SU-DHL-6 (cell line): ENCODE measurements around the gene RPL35.

ENCODE experiments used
- H2AFZ ChIP-seq: fragments of 200-600 bp; sonication (generic); 2 replicates; pipeline ENCODE4 v1.6.1; 2014; ENCODE audit warnings: low read depth, mild to moderate bottlenecking, moderate library complexity, mixed read lengths, antibody characterized with exemption, low read length; ENCODE audit not compliant: severe bottlenecking
- H3F3A ChIP-seq: fragments of 200-600 bp; shearing (Covaris generic); 2 replicates; pipeline ENCODE4 v1.6.0; 2016; ENCODE audit warnings: antibody characterized with exemption, mild to moderate bottlenecking; ENCODE audit not compliant: insufficient read depth
- H3K27ac ChIP-seq: fragments of 200-600 bp; sonication (generic); 2 replicates; pipeline ENCODE4 v1.5.1; 2016; ENCODE audit warnings: low read depth, mild to moderate bottlenecking, low read length, moderate library complexity, mixed read lengths
- H3K27me3 ChIP-seq: fragments of 200-600 bp; sonication (generic), shearing (Covaris generic); 2 replicates; pipeline ENCODE4 v1.6.0; 2014; ENCODE audit warnings: mild to moderate bottlenecking, low read length
- H3K36me3 ChIP-seq: fragments of 200-600 bp; sonication (generic); 2 replicates; pipeline ENCODE4 v1.6.1; 2014; ENCODE audit warnings: mild to moderate bottlenecking, low read length, mixed read lengths
- H3K4me2 ChIP-seq: fragments of 300-600, 200-600 bp; shearing (Covaris generic), sonication (generic); 2 replicates; pipeline ENCODE4 v1.6.0; 2014; ENCODE audit warnings: low read length, low read depth, mild to moderate bottlenecking; ENCODE audit not compliant: poor library complexity, severe bottlenecking
- H3K4me3 ChIP-seq: fragments of 200-600 bp; sonication (generic); 2 replicates; pipeline ENCODE4 v1.5.1; 2014; ENCODE audit warnings: antibody characterized with exemption, low read length, mild to moderate bottlenecking, mixed read lengths; ENCODE audit not compliant: insufficient read depth, poor library complexity, severe bottlenecking
- H3K79me2 ChIP-seq: fragments of 200-600 bp; sonication (generic); 2 replicates; pipeline ENCODE4 v1.6.1; 2014; ENCODE audit warnings: mild to moderate bottlenecking, low read length, moderate library complexity; ENCODE audit not compliant: insufficient read depth
- H3K9ac ChIP-seq: fragments of 200-600 bp; sonication (generic); 2 replicates; pipeline ENCODE4 v1.7.0; 2014; ENCODE audit warnings: mild to moderate bottlenecking, low read length
- H3K9me2 ChIP-seq: fragments of 200-600 bp; sonication (generic); replicated peaks from 2 replicates; pipeline ENCODE4 v1.6.1; 2014; ENCODE audit warnings: low read length; ENCODE audit not compliant: insufficient read depth
- H3K9me3 ChIP-seq: fragments of 200-600 bp; sonication (generic); 2 replicates; pipeline ENCODE4 v1.6.1; 2014; ENCODE audit warnings: low read length, mixed read lengths; ENCODE audit not compliant: insufficient read depth
- H4K20me1 ChIP-seq: fragments of 200-600 bp; sonication (generic); 2 replicates; pipeline ENCODE4 v1.6.1; 2014; ENCODE audit warnings: low read depth, mild to moderate bottlenecking, antibody characterized with exemption, low read length, moderate library complexity, mixed read lengths
- EZH2phosphoT487 ChIP-seq: fragments of 200-600 bp; sonication (generic), shearing (Covaris generic); conservative IDR thresholded peaks from 2 replicates; pipeline ENCODE4 v1.6.1; 2018; ENCODE audit warnings: mild to moderate bottlenecking, antibody characterized with exemption, low read length, moderate library complexity, mixed read lengths
- TF ChIP-seq, protein P1 (sequence below): fragments of 200-600 bp; sonication (generic); IDR thresholded peaks from one replicate; pipeline ENCODE4 v1.5.1; 2017; ENCODE audit warnings: antibody characterized with exemption, mild to moderate bottlenecking, low read length, moderate library complexity; ENCODE audit not compliant: insufficient read depth, poor library complexity, severe bottlenecking

RPL35 gene

DNA sequence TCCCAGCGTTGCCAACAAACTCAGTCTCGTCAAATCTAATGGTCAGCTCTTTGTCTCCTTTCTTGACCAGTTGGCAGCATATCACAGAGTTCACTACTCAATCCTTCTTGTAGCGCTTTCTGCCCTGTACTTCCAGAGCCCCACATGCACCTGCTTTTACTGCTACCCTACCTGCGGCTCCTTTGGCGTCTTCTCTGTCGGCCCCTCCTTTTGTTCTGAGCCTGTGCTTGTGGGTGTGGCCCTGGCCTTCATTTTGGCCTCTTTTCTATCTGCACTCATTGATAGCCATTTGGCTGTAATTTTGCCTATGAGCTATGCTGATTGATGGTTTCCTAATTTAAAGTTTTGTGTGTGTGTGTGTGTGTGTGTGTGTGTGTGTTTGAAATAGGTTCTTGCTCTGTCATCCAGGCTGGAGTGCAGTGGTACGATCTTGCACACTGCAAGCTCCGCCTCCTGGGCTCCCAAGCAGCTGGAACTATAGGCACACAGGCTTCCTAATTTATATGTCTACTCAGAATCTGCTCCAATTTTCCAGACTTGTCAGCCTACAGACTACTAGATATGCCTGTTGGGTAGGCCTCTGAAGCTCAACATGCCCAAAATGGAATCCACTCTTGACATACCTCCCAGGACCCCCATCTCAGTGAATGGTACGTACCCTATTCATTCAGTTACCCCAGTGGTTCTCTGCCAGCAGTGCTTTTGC, 32.4 kb upstream of the RPL35 start:
- H3K9me3 ChIP-seq = no peaks in the 10 kb centered on the region
- no peak overlapping the region for H3K27ac ChIP-seq
- H3F3A ChIP-seq = no peaks in the 10 kb centered on the region
- H2AFZ ChIP-seq = no peak overlapping the region
- H3K36me3 ChIP-seq = peaks cover 4% of the 10 kb centered on the region; the same call in 1 of the 2 replicates
- H3K79me2 ChIP-seq = no peaks in the 10 kb centered on the region
- TF ChIP-seq, protein P1, sequence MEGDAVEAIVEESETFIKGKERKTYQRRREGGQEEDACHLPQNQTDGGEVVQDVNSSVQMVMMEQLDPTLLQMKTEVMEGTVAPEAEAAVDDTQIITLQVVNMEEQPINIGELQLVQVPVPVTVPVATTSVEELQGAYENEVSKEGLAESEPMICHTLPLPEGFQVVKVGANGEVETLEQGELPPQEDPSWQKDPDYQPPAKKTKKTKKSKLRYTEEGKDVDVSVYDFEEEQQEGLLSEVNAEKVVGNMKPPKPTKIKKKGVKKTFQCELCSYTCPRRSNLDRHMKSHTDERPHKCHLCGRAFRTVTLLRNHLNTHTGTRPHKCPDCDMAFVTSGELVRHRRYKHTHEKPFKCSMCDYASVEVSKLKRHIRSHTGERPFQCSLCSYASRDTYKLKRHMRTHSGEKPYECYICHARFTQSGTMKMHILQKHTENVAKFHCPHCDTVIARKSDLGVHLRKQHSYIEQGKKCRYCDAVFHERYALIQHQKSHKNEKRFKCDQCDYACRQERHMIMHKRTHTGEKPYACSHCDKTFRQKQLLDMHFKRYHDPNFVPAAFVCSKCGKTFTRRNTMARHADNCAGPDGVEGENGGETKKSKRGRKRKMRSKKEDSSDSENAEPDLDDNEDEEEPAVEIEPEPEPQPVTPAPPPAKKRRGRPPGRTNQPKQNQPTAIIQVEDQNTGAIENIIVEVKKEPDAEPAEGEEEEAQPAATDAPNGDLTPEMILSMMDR = no peak
- no peak for TF ChIP-seq EZH2phosphoT487
- no peaks in the 10 kb centered on the region for H3K27me3 ChIP-seq
- no peaks in the 10 kb centered on the region for H3K9me2 ChIP-seq
- H4K20me1 ChIP-seq = no peaks in the 10 kb centered on the region
- H3K4me2 ChIP-seq = no peak overlapping the region
- no peak overlapping the region for H3K9ac ChIP-seq
- H3K4me3 ChIP-seq = no peak overlapping the region

DNA sequence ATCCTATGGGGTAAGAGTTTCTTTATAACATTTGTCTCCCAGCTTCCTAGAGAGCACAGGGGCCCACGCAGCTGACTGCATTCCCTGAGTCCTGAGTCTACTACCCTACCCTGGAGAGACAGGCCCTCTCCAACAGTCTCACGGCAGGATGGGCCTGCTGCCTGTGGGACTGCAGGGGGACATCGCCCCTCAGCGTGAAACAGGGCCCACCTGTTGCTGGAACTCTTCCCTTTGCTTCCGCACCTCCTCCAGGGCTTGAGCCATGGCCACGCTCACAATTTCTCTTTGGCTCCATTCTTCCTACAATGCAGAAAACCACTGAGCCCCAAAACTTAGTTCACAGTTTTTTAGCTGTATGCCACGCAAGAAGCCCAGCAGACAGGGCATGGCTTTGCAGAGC, 28.4 kb upstream of the RPL35 start:
- no peak for TF ChIP-seq EZH2phosphoT487
- TF ChIP-seq, protein P1 = no peak
- H3K79me2 ChIP-seq = no peaks in the 10 kb centered on the region
- no peaks in the 10 kb centered on the region for H3K27me3 ChIP-seq
- no peaks in the 10 kb centered on the region for H3K9me2 ChIP-seq
- H3K9me3 ChIP-seq = no peaks in the 10 kb centered on the region
- no peak overlapping the region for H2AFZ ChIP-seq
- no peak overlapping the region for H3K9ac ChIP-seq
- H3K36me3 ChIP-seq = peaks cover 4% of the 10 kb centered on the region; the same call in 1 of the 2 replicates
- H3K27ac ChIP-seq = no peak overlapping the region
- H3K4me3 ChIP-seq = no peak overlapping the region
- no peak overlapping the region for H3K4me2 ChIP-seq
- H3F3A ChIP-seq = no peaks in the 10 kb centered on the region
- H4K20me1 ChIP-seq = no peaks in the 10 kb centered on the region

GRCh38 chr9:124889006-124889405, 27.2 kb upstream of the RPL35 start:
- no peaks in the 10 kb centered on the region for H3K9me2 ChIP-seq
- H3K4me3 ChIP-seq = no peak overlapping the region
- no peak overlapping the region for H3K4me2 ChIP-seq
- H3K79me2 ChIP-seq = no peaks in the 10 kb centered on the region
- H3K9ac ChIP-seq = no peak overlapping the region
- no peaks in the 10 kb centered on the region for H3F3A ChIP-seq
- no peak overlapping the region for H2AFZ ChIP-seq
- H3K36me3 ChIP-seq = peaks cover 4% of the 10 kb centered on the region; the same call in 1 of the 2 replicates
- no peaks in the 10 kb centered on the region for H3K9me3 ChIP-seq
- H3K27me3 ChIP-seq = no peaks in the 10 kb centered on the region
- no peak overlapping the region for H3K27ac ChIP-seq
- TF ChIP-seq, protein P1 = no peak
- no peak for TF ChIP-seq EZH2phosphoT487
- H4K20me1 ChIP-seq = no peaks in the 10 kb centered on the region
